Neutrophil (primary cell): ENCODE results near the gene ST7.

Source experiments
- H3K27ac ChIP-seq: fragments of 200-600 bp; sonication (generic); 2 replicates; pipeline ENCODE4 v1.5.1; 2016; ENCODE audit warnings: mild to moderate bottlenecking, moderate library complexity
- H3K27me3 ChIP-seq: fragments of 200-600 bp; sonication (generic); 2 replicates; pipeline ENCODE4 v1.6.0; 2016; ENCODE audit warnings: mild to moderate bottlenecking
- H3K36me3 ChIP-seq: fragments of 200-600 bp; sonication (generic); 2 replicates; pipeline ENCODE4 v1.5.1; 2017
- H3K4me1 ChIP-seq, 2 experiments: fragments of 200-600 bp in 1 of 2; sonication (generic) in 1 of 2; 1 replicate in 1 of 2; 2 replicates in 1 of 2; pipeline versions ENCODE4 v1.5.1 to v1.6.1; 2013 to 2016; ENCODE audit warnings: low read depth in 1 of 2, low read length in 1 of 2, mild to moderate bottlenecking in 1 of 2, moderate library complexity in 1 of 2; ENCODE audit not compliant: control insufficient read depth in 1 of 2, insufficient read depth in 1 of 2
- H3K4me3 ChIP-seq, 2 experiments: fragments of 200-600 bp in 1 of 2; sonication (generic) in 1 of 2; 1 replicate in 1 of 2; 2 replicates in 1 of 2; pipeline ENCODE4 v1.5.1; 2013 to 2016; ENCODE audit warnings: low read depth in 1 of 2, low read length in 1 of 2, mild to moderate bottlenecking in 1 of 2, moderate library complexity in 1 of 2
- H3K9me3 ChIP-seq: fragments of 200-600 bp; sonication (generic); 2 replicates; pipeline ENCODE4 v1.5.1; 2016
- CTCF ChIP-seq: fragments of 200-600 bp; sonication (generic); IDR thresholded peaks from 2 replicates; pipeline ENCODE4 v1.5.1; 2016; ENCODE audit warnings: antibody characterized with exemption

Gene ST7

GRCh38 chr7:117133125-117133524 is 179.8 kb downstream of the ST7 start:
- Histone ChIP-seq H3K36me3 (no peaks in the 10 kb centered on the region), H3K9me3 (no peaks in the 10 kb centered on the region), H3K27me3 (no peaks in the 10 kb centered on the region), H3K4me3 (no peak overlapping the region), H3K4me1 (peaks cover 0 to 7% of the 10 kb centered on the region in 2 experiments), H3K27ac (no peak overlapping the region)
- TF ChIP-seq CTCF = no peak

DNA sequence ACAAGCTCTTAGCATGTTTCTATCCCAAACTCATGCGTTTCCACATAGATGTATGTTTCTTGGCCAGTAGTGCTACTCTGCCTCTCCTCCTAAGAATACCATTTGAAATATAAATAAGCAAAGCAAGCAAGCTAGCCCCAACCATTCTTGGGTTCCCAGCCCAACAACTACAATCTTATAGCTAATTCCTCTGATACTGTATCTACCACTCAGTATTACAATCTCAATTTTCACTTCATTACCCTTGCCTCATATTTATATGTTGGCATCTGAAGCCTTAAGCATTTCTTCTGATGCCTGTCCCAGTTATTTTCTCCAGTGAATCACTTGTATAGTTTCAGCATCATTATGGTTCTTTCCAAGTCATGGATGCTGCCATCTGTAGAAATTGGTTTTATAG is 181.1 kb downstream of the ST7 start:
- Histone ChIP-seq H3K9me3 (no peaks in the 10 kb centered on the region), H3K27ac (no peak overlapping the region), H3K4me3 (no peak overlapping the region), H3K27me3 (no peaks in the 10 kb centered on the region), H3K36me3 (no peaks in the 10 kb centered on the region), H3K4me1 (peaks cover 8 to 15% of the 10 kb centered on the region in 2 experiments)
- TF ChIP-seq CTCF = no peak

GRCh38 chr7:117134889-117135552 is 181.7 kb downstream of the ST7 start:
- no peak for TF ChIP-seq CTCF
- Histone ChIP-seq H3K27me3 (no peaks in the 10 kb centered on the region), H3K27ac (no peak overlapping the region), H3K4me1 (peaks cover 9 to 18% of the 10 kb centered on the region in 2 experiments), H3K9me3 (no peaks in the 10 kb centered on the region), H3K4me3 (no peak overlapping the region), H3K36me3 (no peaks in the 10 kb centered on the region)

DNA sequence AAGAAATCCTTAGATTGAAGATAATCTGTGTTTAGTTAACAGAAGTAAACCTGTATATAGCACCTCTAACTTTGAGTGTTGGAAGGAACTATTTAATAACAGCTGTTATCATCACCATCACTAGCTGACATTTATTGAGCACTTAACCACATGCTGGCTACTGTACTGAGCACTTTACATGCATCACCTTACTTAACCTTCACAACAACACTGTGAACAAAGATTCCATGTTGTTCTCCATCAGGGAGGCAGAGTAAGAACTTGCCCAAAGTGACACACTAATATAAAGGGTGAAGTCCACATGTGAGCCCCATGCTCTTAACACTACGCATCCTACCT is 182.2 kb downstream of the ST7 start:
- H3K27ac ChIP-seq = no peak overlapping the region
- H3K4me1 ChIP-seq = peaks cover 9 to 18% of the 10 kb centered on the region in 2 experiments
- no peak overlapping the region for H3K4me3 ChIP-seq
- no peak for TF ChIP-seq CTCF
- H3K9me3 ChIP-seq = no peaks in the 10 kb centered on the region
- H3K27me3 ChIP-seq = no peaks in the 10 kb centered on the region
- H3K36me3 ChIP-seq = no peaks in the 10 kb centered on the region

GRCh38 chr7:117137868-117138267 is 184.6 kb downstream of the ST7 start:
- no peak overlapping the region for H3K27ac ChIP-seq
- TF ChIP-seq CTCF = no peak
- no peak overlapping the region for H3K4me3 ChIP-seq
- H3K9me3 ChIP-seq = no peaks in the 10 kb centered on the region
- no peaks in the 10 kb centered on the region for H3K36me3 ChIP-seq
- H3K4me1 ChIP-seq = peaks cover 10 to 22% of the 10 kb centered on the region in 2 experiments
- H3K27me3 ChIP-seq = no peaks in the 10 kb centered on the region
